GM21576 (cell line): Measurements from ENCODE around the gene PHF21B.
"Not testable (repeated sequence)": the region's sequence is repeated elsewhere in the genome, so short reads cannot be mapped to it uniquely, and the experiment has no call there.

Source experiments
- ATAC-seq: cut with Tn5 transposase; IDR thresholded peaks from one replicate; pipeline ENCODE4 v1.9.1; 2021; ENCODE audit warnings: mild to moderate bottlenecking, moderate library complexity; ENCODE audit not compliant: unreplicated experiment

The PHF21B gene

GRCh38 chr22:45009606-45010531 is at the start of gene PHF21B:
Gene PHF21B, minus strand, starts transcription at chr22:45010005. Its CDS starts 456 bp downstream, at chr22:45009549.
- ATAC-seq: no peak

- no peak for ATAC-seq
These were observed 49.5 kb upstream of the PHF21B start for GRCh38 chr22:45059296-45059695.

GRCh38 chr22:45058622-45058912 is 48.8 kb upstream of the PHF21B start:
- no peak for ATAC-seq

GRCh38 chr22:45055936-45056335 is 46.1 kb upstream of the PHF21B start:
- ATAC-seq: no peak

- ATAC-seq: no peak
These were observed 43.8 kb upstream of the PHF21B start for GRCh38 chr22:45053571-45053970.

GRCh38 chr22:45053094-45053493 is 43.3 kb upstream of the PHF21B start:
- no peak for ATAC-seq

- ATAC-seq: not testable (repeated sequence)
These were observed 42.9 kb upstream of the PHF21B start for GRCh38 chr22:45052665-45053064.

- ATAC-seq: no peak
These were observed 42.1 kb upstream of the PHF21B start for GRCh38 chr22:45051946-45052345.

GRCh38 chr22:45051419-45051818 is 41.6 kb upstream of the PHF21B start:
- ATAC-seq: no peak

GRCh38 chr22:45047260-45047659 is 37.5 kb upstream of the PHF21B start:
- ATAC-seq: no peak

- no peak for ATAC-seq
These were observed 35.4 kb upstream of the PHF21B start for GRCh38 chr22:45045208-45045607.

- no peak for ATAC-seq
These were observed 32.5 kb upstream of the PHF21B start for GRCh38 chr22:45042263-45042662.

GRCh38 chr22:45039133-45039532 is 29.3 kb upstream of the PHF21B start:
- no peak for ATAC-seq

GRCh38 chr22:45036154-45036553 is 26.3 kb upstream of the PHF21B start:
- no peak for ATAC-seq

- ATAC-seq: no peak
These were observed 25.0 kb upstream of the PHF21B start for GRCh38 chr22:45034821-45035220.

- ATAC-seq: no peak
These were observed 24.4 kb upstream of the PHF21B start for GRCh38 chr22:45034156-45034555.

GRCh38 chr22:45033136-45033535 is 23.3 kb upstream of the PHF21B start:
- no peak for ATAC-seq

GRCh38 chr22:45031629-45032403 is 22.0 kb upstream of the PHF21B start:
- ATAC-seq: no peak

GRCh38 chr22:45029501-45029900 is 19.7 kb upstream of the PHF21B start:
- ATAC-seq: no peak

- ATAC-seq: no peak
These were observed 16.7 kb upstream of the PHF21B start for GRCh38 chr22:45026511-45026910.

GRCh38 chr22:45023431-45023830 is 13.6 kb upstream of the PHF21B start:
- ATAC-seq: no peak
